DND-41 (cell line): ENCODE measurements around the gene MEIS1.

Source experiments
- EZH2 ChIP-seq: IDR thresholded peaks from 3 replicates; pipeline ENCODE4 v1.6.1; 2012; ENCODE audit warnings: borderline replicate concordance, low read depth, mild to moderate bottlenecking, moderate library complexity, low read length, inconsistent platforms; ENCODE audit not compliant: severe bottlenecking
- TF ChIP-seq, protein P1 (sequence below): IDR thresholded peaks from 2 replicates; pipeline ENCODE4 v1.5.1; 2012; ENCODE audit warnings: borderline replicate concordance, low read length, moderate library complexity, mild to moderate bottlenecking; ENCODE audit not compliant: poor library complexity, severe bottlenecking; ENCODE audit errors: extremely low read depth

DNA sequence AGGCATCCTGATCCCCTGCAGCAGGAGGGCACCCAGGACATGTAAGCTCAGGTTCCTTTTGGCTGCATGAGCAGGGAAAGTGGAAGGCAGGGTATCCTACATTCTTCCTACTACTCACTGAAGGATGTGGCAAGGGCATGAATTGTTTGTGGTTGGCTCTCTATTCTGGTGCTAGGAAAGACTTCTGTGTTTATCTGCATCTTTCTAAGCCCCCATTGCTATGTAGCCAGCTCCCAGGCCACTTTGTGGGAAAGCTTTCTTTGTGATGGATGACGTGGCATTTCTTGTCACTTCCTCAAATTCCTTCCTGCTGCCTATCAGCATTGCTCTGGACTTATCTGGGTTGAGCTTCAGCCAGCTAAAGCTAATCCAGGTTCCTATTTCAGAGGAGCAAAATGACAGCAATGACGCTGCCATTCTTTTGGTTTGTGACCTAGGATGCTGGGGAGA is 46.2 kb downstream of the MEIS1 start:
- TF ChIP-seq, protein P1, sequence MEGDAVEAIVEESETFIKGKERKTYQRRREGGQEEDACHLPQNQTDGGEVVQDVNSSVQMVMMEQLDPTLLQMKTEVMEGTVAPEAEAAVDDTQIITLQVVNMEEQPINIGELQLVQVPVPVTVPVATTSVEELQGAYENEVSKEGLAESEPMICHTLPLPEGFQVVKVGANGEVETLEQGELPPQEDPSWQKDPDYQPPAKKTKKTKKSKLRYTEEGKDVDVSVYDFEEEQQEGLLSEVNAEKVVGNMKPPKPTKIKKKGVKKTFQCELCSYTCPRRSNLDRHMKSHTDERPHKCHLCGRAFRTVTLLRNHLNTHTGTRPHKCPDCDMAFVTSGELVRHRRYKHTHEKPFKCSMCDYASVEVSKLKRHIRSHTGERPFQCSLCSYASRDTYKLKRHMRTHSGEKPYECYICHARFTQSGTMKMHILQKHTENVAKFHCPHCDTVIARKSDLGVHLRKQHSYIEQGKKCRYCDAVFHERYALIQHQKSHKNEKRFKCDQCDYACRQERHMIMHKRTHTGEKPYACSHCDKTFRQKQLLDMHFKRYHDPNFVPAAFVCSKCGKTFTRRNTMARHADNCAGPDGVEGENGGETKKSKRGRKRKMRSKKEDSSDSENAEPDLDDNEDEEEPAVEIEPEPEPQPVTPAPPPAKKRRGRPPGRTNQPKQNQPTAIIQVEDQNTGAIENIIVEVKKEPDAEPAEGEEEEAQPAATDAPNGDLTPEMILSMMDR: no peak
- TF ChIP-seq EZH2: no peak
